ENCODE measurements around the gene ASB8.

Gene ASB8

GRCh38 chr12:48169011-48169410, 11.7 kb upstream of the ASB8 start:
- Histone ChIP-seq H3K79me2 (ENCODE audit: control insufficient read depth, insufficient read depth, low read length) (no peaks in the 10 kb centered on the region), H3K4me3 (ENCODE audit: low read length) (no peak overlapping the region), H3K36me3 (ENCODE audit: control insufficient read depth, insufficient read depth, low read length) (no peaks in the 10 kb centered on the region), H2BK120ac (ENCODE audit: low read depth, low read length) (no peak overlapping the region), H3K23ac (ENCODE audit: low read length) (no peak overlapping the region), H4K8ac (ENCODE audit: low read depth, low read length) (no peak overlapping the region), H3K4me1 (ENCODE audit: control insufficient read depth, low read depth, low read length) (no peaks in the 10 kb centered on the region), H3K4me2 (ENCODE audit: low read length) (no peak overlapping the region), H2BK15ac (replicated peaks; ENCODE audit: low read depth) (no peak overlapping the region), H3K27me3 (ENCODE audit: insufficient read depth, low read length, poor library complexity) (no peaks in the 10 kb centered on the region), H2BK5ac (ENCODE audit: low read length) (no peak overlapping the region), H3K27ac (ENCODE audit: low read depth, low read length) (no peak overlapping the region), H3K79me1 (ENCODE audit: low read length) (no peaks in the 10 kb centered on the region), H3K56ac (ENCODE audit: low read length) (no peak overlapping the region), H3K4ac (ENCODE audit: low read depth, low read length) (no peak overlapping the region), H2AK5ac (ENCODE audit: low read length) (no peak overlapping the region), H3K18ac (ENCODE audit: low read length) (no peak overlapping the region), H3K9ac (ENCODE audit: low read length) (no peak overlapping the region), H4K5ac (ENCODE audit: low read length) (no peak overlapping the region)
- WGBS (ENCODE audit: extremely low coverage, insufficient coverage, low lambda C conversion rate) = no CpG with 5 or more reads among the region's 19 CpGs
- DNase-seq = no peak

GRCh38 chr12:48165089-48165981, 8.0 kb upstream of the ASB8 start:
- Histone ChIP-seq H3K4me3 (ENCODE audit: low read length) (no peak overlapping the region), H2BK120ac (ENCODE audit: low read depth, low read length) (no peak overlapping the region), H4K5ac (ENCODE audit: low read length) (no peak overlapping the region), H3K4ac (ENCODE audit: low read depth, low read length) (no peak overlapping the region), H2BK15ac (replicated peaks; ENCODE audit: low read depth) (no peak overlapping the region), H3K27me3 (ENCODE audit: insufficient read depth, low read length, poor library complexity) (no peaks in the 10 kb centered on the region), H4K8ac (ENCODE audit: low read depth, low read length) (no peak overlapping the region), H2AK5ac (ENCODE audit: low read length) (no peak overlapping the region), H3K79me2 (ENCODE audit: control insufficient read depth, insufficient read depth, low read length) (no peaks in the 10 kb centered on the region), H3K4me2 (ENCODE audit: low read length) (no peak overlapping the region), H2BK5ac (ENCODE audit: low read length) (no peak overlapping the region), H3K79me1 (ENCODE audit: low read length) (no peaks in the 10 kb centered on the region), H3K9ac (ENCODE audit: low read length) (no peak overlapping the region), H3K36me3 (ENCODE audit: control insufficient read depth, insufficient read depth, low read length) (no peaks in the 10 kb centered on the region), H3K4me1 (ENCODE audit: control insufficient read depth, low read depth, low read length) (no peaks in the 10 kb centered on the region), H3K56ac (ENCODE audit: low read length) (no peak overlapping the region), H3K23ac (ENCODE audit: low read length) (no peak overlapping the region), H3K27ac (ENCODE audit: low read depth, low read length) (no peak overlapping the region), H3K18ac (ENCODE audit: low read length) (no peak overlapping the region)
- no CpG with 5 or more reads among the region's 2 CpGs for WGBS (ENCODE audit: extremely low coverage, insufficient coverage, low lambda C conversion rate)
- DNase-seq = peak; percentile 71

GRCh38 chr12:48164451-48164850, 7.1 kb upstream of the ASB8 start:
- no peak overlapping the region for H3K4ac ChIP-seq (ENCODE audit: low read depth, low read length)
- no peaks in the 10 kb centered on the region for H3K79me2 ChIP-seq (ENCODE audit: control insufficient read depth, insufficient read depth, low read length)
- H3K56ac ChIP-seq (ENCODE audit: low read length) = no peak overlapping the region
- no peak overlapping the region for H2BK5ac ChIP-seq (ENCODE audit: low read length)
- no peaks in the 10 kb centered on the region for H3K36me3 ChIP-seq (ENCODE audit: control insufficient read depth, insufficient read depth, low read length)
- no peak overlapping the region for H4K5ac ChIP-seq (ENCODE audit: low read length)
- no peak overlapping the region for H2BK15ac ChIP-seq (replicated peaks; ENCODE audit: low read depth)
- no peak overlapping the region for H2BK120ac ChIP-seq (ENCODE audit: low read depth, low read length)
- no peaks in the 10 kb centered on the region for H3K4me1 ChIP-seq (ENCODE audit: control insufficient read depth, low read depth, low read length)
- H3K27me3 ChIP-seq (ENCODE audit: insufficient read depth, low read length, poor library complexity) = no peaks in the 10 kb centered on the region
- no peak overlapping the region for H3K18ac ChIP-seq (ENCODE audit: low read length)
- no peak overlapping the region for H3K27ac ChIP-seq (ENCODE audit: low read depth, low read length)
- no peak overlapping the region for H3K4me3 ChIP-seq (ENCODE audit: low read length)
- no peak overlapping the region for H2AK5ac ChIP-seq (ENCODE audit: low read length)
- no peak overlapping the region for H3K23ac ChIP-seq (ENCODE audit: low read length)
- no CpG with 5 or more reads among the region's 2 CpGs for WGBS (ENCODE audit: extremely low coverage, insufficient coverage, low lambda C conversion rate)
- no peaks in the 10 kb centered on the region for H3K79me1 ChIP-seq (ENCODE audit: low read length)
- H4K8ac ChIP-seq (ENCODE audit: low read depth, low read length) = no peak overlapping the region
- no peak for DNase-seq
- H3K9ac ChIP-seq (ENCODE audit: low read length) = no peak overlapping the region
- no peak overlapping the region for H3K4me2 ChIP-seq (ENCODE audit: low read length)

- Histone ChIP-seq H3K27me3 (ENCODE audit: insufficient read depth, low read length, poor library complexity) (no peaks in the 10 kb centered on the region), H3K4ac (ENCODE audit: low read depth, low read length) (no peak overlapping the region), H3K4me2 (ENCODE audit: low read length) (no peak overlapping the region), H3K18ac (ENCODE audit: low read length) (no peak overlapping the region), H2BK15ac (replicated peaks; ENCODE audit: low read depth) (no peak overlapping the region), H3K23ac (ENCODE audit: low read length) (no peak overlapping the region), H3K36me3 (ENCODE audit: control insufficient read depth, insufficient read depth, low read length) (no peaks in the 10 kb centered on the region), H3K4me3 (ENCODE audit: low read length) (no peak overlapping the region), H4K5ac (ENCODE audit: low read length) (no peak overlapping the region), H3K4me1 (ENCODE audit: control insufficient read depth, low read depth, low read length) (no peaks in the 10 kb centered on the region), H4K8ac (ENCODE audit: low read depth, low read length) (no peak overlapping the region), H3K79me1 (ENCODE audit: low read length) (no peaks in the 10 kb centered on the region), H3K56ac (ENCODE audit: low read length) (no peak overlapping the region), H2AK5ac (ENCODE audit: low read length) (no peak overlapping the region), H2BK5ac (ENCODE audit: low read length) (no peak overlapping the region), H3K27ac (ENCODE audit: low read depth, low read length) (no peak overlapping the region), H3K9ac (ENCODE audit: low read length) (no peak overlapping the region), H3K79me2 (ENCODE audit: control insufficient read depth, insufficient read depth, low read length) (no peaks in the 10 kb centered on the region), H2BK120ac (ENCODE audit: low read depth, low read length) (no peak overlapping the region)
- DNase-seq = no peak
- WGBS (ENCODE audit: extremely low coverage, insufficient coverage, low lambda C conversion rate) = no CpG with 5 or more reads among the region's 5 CpGs
These were observed 5.9 kb upstream of the ASB8 start for GRCh38 chr12:48163150-48163747.

GRCh38 chr12:48160807-48161206, 3.5 kb upstream of the ASB8 start:
- no peak overlapping the region for H3K4me3 ChIP-seq (ENCODE audit: low read length)
- no peaks in the 10 kb centered on the region for H3K27me3 ChIP-seq (ENCODE audit: insufficient read depth, low read length, poor library complexity)
- no peak overlapping the region for H3K4ac ChIP-seq (ENCODE audit: low read depth, low read length)
- H4K8ac ChIP-seq (ENCODE audit: low read depth, low read length) = no peak overlapping the region
- no peaks in the 10 kb centered on the region for H3K36me3 ChIP-seq (ENCODE audit: control insufficient read depth, insufficient read depth, low read length)
- H3K79me2 ChIP-seq (ENCODE audit: control insufficient read depth, insufficient read depth, low read length) = no peaks in the 10 kb centered on the region
- no peak overlapping the region for H3K9ac ChIP-seq (ENCODE audit: low read length)
- no peak overlapping the region for H2BK15ac ChIP-seq (replicated peaks; ENCODE audit: low read depth)
- no peak overlapping the region for H3K18ac ChIP-seq (ENCODE audit: low read length)
- no peak overlapping the region for H2BK5ac ChIP-seq (ENCODE audit: low read length)
- no peak overlapping the region for H3K23ac ChIP-seq (ENCODE audit: low read length)
- H3K4me1 ChIP-seq (ENCODE audit: control insufficient read depth, low read depth, low read length) = peaks cover 3% of the 10 kb centered on the region
- no peak for DNase-seq
- H4K5ac ChIP-seq (ENCODE audit: low read length) = no peak overlapping the region
- H3K4me2 ChIP-seq (ENCODE audit: low read length) = no peak overlapping the region
- no peaks in the 10 kb centered on the region for H3K79me1 ChIP-seq (ENCODE audit: low read length)
- no CpG with 5 or more reads among the region's 2 CpGs for WGBS (ENCODE audit: extremely low coverage, insufficient coverage, low lambda C conversion rate)
- H2BK120ac ChIP-seq (ENCODE audit: low read depth, low read length) = no peak overlapping the region
- H2AK5ac ChIP-seq (ENCODE audit: low read length) = no peak overlapping the region
- no peak overlapping the region for H3K27ac ChIP-seq (ENCODE audit: low read depth, low read length)
- no peak overlapping the region for H3K56ac ChIP-seq (ENCODE audit: low read length)
